GM10266 (cell line): Measurements from ENCODE around the gene BIRC3.

Source experiments
- DNase-seq: peaks from one replicate; pipeline ENCODE4 v3.0.0; 2012; ENCODE audit errors: extremely low spot score
- TF ChIP-seq, protein P1 (sequence below): IDR thresholded peaks from 2 replicates; pipeline ENCODE4 v1.5.1; 2012; ENCODE audit warnings: mild to moderate bottlenecking, low read depth; ENCODE audit not compliant: control insufficient read depth, insufficient read depth; ENCODE audit errors: missing control alignments

Gene BIRC3

DNA sequence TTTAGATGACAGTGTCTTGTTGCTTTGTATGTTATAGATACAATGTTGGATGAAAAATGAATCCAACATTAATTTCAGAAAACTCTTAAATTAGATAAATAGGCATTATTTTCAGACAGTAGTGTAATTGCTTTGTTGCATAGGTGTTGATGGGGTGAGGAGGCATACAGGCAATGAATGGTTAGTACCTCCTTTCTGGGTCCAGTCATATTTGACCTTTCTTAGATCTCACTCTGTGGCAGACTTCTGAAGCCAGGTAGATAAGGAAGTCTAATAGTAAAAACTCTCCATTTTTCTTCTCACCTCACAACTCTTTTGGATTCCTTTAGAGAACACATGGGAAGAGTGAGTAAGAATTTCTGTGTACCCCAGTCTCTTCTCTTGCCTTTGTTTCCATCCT lies 61.5 kb downstream of the BIRC3 start:
- DNase-seq, result no peak
- TF ChIP-seq, protein P1, sequence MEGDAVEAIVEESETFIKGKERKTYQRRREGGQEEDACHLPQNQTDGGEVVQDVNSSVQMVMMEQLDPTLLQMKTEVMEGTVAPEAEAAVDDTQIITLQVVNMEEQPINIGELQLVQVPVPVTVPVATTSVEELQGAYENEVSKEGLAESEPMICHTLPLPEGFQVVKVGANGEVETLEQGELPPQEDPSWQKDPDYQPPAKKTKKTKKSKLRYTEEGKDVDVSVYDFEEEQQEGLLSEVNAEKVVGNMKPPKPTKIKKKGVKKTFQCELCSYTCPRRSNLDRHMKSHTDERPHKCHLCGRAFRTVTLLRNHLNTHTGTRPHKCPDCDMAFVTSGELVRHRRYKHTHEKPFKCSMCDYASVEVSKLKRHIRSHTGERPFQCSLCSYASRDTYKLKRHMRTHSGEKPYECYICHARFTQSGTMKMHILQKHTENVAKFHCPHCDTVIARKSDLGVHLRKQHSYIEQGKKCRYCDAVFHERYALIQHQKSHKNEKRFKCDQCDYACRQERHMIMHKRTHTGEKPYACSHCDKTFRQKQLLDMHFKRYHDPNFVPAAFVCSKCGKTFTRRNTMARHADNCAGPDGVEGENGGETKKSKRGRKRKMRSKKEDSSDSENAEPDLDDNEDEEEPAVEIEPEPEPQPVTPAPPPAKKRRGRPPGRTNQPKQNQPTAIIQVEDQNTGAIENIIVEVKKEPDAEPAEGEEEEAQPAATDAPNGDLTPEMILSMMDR, result no peak

DNA sequence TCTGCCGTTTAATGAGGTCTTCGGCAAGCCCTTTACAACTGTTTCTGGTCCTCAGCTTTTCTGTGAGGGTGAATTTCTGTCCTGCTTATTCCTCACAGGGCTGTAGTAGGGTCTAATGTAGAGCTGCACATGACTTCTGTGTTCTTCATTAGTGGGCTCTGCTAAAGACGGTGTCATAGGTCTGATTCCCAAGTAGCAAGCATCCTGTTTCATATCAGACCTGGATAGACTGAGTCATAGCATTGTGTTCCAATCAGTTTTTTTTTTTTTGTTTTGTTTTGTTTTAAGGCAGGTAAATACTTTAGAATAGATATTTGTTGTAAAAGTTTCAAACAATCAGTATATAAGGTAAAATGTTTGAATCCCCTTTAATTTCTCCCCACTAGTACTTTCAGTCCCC lies 65.1 kb downstream of the BIRC3 start:
- TF ChIP-seq, protein P1, result no peak
- DNase-seq, result no peak

DNA sequence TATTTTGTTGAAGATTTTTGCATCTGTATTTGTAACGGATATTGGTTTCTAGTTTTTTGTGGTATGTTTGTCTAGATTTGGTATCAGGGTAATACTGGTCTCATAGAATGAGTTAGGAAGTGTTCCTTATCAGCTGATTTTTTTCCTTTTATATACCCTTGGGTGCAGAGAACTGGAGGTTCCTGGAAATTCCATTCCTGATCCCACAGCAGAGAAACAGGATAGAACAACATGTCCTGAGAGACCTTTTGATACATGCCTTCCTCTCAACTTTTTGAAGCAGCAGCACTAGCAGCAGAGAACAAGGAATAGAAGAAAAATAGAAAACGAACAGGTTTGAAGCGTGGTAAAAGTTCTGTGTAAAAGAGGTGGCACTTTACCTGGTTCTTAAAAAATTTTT lies 66.6 kb downstream of the BIRC3 start:
- no peak for DNase-seq

DNA sequence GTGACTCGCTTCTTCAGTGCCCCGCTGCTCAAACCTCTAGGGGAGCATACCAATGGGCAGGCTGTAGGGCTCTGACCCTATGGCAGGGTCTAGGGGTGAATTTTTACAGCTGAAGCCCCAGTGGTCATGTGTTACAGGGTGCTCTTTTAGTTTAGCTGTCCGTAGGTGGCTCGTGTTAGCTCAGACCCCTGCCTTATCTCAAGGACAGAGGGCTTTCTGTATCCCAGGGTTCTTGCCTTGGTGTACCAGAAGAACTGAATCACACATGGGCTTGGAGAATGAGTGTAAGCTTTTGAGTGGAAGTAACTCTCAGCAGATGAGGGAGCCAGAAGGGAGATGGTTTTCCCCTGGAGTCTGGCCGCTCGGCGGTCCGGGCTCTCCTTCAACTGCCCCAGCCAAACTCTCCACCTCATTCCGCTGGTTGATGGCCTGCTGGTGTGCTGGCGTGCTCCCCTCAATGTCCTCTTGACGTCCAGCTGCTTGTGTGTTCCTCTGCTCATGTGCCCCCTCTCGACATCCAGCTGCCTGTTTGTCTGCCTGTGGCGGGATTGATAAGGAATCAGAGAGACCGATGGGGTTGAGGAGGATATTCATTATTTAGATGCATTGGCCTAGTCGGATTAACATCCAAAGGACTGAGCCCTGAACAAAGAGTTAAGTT lies 67.3 kb downstream of the BIRC3 start:
- no peak for DNase-seq
- TF ChIP-seq, protein P1, result no peak

More for the DNA sequence above, 66.6 kb downstream of the BIRC3 start:
- TF ChIP-seq, protein P1, result no peak

DNA sequence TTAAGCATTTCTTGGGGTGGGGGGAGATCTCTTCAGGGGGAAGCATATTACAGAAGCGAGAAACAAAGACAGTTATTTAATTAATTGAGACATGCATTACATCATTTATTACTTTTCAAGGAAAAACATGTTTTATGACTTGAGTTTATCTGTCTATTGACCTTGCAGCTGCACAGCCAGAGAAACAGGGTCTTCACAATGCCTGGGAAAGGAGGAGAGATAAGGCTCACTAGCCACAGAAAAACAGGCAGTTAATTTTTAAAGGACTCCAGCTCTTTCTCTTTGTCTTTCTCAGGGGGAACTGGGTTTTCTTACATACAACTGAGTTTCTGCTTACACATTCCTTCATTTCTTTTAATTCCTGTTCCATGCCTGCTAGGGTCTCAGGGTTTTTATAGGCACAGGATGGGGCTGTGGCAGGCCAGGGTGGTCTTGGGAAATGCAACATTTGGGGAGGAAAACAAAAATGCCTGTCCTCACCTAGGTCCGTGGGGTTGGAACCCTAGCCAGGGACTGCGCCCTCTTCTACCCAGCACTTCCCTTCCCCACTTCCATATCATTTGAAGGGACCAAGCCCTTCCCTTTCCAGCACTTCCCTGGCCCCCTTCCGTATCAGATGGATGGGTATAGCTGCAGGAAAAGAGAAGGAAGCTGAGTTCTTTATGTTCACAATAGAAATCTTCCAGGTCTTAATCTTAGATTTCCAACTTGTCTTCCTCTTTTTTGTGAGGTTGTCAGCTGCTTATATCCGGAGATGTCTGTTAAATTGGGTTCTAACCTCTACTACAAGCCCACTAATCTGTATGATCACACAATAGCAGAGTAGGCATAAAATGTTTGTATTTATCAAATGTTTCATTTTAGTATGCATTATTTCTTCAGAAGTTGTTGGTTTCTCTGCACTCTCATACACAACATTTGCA lies 68.1 kb downstream of the BIRC3 start:
- DNase-seq, result no peak
- TF ChIP-seq, protein P1, result no peak

DNA sequence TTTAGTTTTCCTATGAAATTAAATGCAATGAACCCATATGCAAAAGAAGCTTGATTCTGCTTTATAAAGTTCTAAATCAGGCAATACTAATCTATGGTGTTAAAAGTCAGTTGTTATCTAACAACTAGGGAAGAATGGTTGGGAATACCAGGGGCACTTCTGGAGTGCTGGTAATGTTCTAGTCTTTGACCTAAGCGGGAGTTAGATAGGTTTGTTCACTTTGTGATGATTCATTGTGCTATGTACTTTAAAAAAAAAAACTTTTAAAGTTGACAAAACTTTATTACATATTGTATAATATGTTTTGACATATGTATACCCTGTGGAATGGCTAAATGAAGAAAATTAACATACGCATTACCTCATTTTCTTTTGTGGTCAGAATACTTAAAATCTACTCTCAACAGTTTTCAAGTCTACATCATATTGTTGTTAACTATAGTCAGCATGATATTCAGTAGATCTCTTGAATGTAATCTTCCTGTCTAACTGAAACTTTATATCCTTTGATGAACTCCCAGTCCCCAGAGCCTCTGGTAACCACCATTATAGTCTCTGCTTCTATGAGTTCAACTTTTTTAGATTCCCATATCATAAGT lies 69.0 kb downstream of the BIRC3 start:
- TF ChIP-seq, protein P1, result no peak
- no peak for DNase-seq
